Measurements from ENCODE around the gene CELF2.

GRCh38 chr10:11364241-11364640, 346.6 kb downstream of the CELF2 start:
- TF ChIP-seq ATF3 (IDR thresholded peaks at IDR 0.05): no peak
- no peak for TF ChIP-seq ATF3 (CRISPR knock-in tag; conservative IDR thresholded peaks at IDR 0.05)
- no peak for TF ChIP-seq ATF7 (IDR thresholded peaks at IDR 0.05)
- TF ChIP-seq GTF3C2 (IDR thresholded peaks at IDR 0.05; ENCODE audit: borderline replicate concordance, extremely low read depth, insufficient read length): no peak
- TF ChIP-seq RBBP5 (IDR thresholded peaks at IDR 0.05; ENCODE audit: borderline replicate concordance, insufficient read depth, low read length, poor library complexity, severe bottlenecking): no peak
- TF ChIP-seq POLR2A (conservative IDR thresholded peaks at IDR 0.05): no peak
- TF ChIP-seq GABPB1 (CRISPR knock-in tag; IDR thresholded peaks at IDR 0.05): no peak
- TF ChIP-seq KDM1A (IDR thresholded peaks at IDR 0.05): no peak

Data from K562 (cell line).